SK-MEL-5 (cell line): ENCODE measurements around the gene THOC5. TPM values are rescaled to one million over a fixed set of nuclear protein-coding genes. Genes with fewer than 3 reads are reported as not detected.
"Not testable (repeated sequence)": the region's sequence is repeated elsewhere in the genome, so short reads cannot be mapped to it uniquely, and the experiment has no call there.

ENCODE experiments used
- DNase-seq: peaks from one replicate; pipeline ENCODE4 v3.0.0-alpha.2; 2016; ENCODE audit warnings: low read depth, low spot score
- in situ Hi-C: cut with HindIII; loops from 2 replicates; pipeline ENCODE4 v1.10.0; 2016; ENCODE audit warnings: low sequenced_read_pairs, high pct_unique_total_duplicates, low pct_unique_long_range_greater_than_20kb
- polyA plus RNA-seq, 2 experiments: library from polyadenylated mRNA; depleted of rRNA; stranded (reverse); fragments of >200 nt; gene quantifications; 2 replicates each; pipeline ENCODE4 v1.2.3, GENCODE V29; 2015
- total RNA-seq: library from RNA; depleted of rRNA; stranded (reverse); fragments of >200 nt; shearing (Covaris generic); gene quantifications from 2 replicates; pipeline ENCODE4 v1.2.3, GENCODE V29; 2014; rRNA removed

Gene THOC5
- total RNA-seq = 107 and 115 TPM in 2 replicates
- polyA plus RNA-seq (2015; cell fraction: cytosol; rRNA removed) = 76.6 and 115 TPM in 2 replicates
- 228 and 244 TPM in 2 replicates for polyA plus RNA-seq (2015; cell fraction: nucleus; rRNA removed)

GRCh38 chr22:29553351-29554224 is at the start of gene THOC5:
Gene THOC5 (minus strand): TSS chr22:29553757. CDS start chr22:29549147, 4,610 bp downstream.
- in situ Hi-C loops = no loop called here
- DNase-seq = peak; percentile 99

DNA sequence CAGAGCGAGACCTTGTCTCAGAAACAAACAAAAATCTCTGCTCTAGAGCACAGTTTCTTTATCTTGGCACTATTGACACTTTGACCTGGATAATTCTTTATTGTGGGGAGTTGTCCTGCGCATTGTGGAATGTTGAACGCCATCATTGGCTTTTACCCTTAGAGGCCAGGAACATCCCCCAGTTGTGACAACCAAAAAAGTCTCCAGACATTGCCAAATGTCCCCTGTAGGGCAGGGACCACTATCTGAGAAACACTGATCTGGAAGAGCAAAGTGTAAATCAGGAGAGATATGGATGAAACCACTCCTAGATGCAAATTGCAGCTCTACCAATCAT is 45.1 kb upstream of the THOC5 start:
- DNase-seq = no peak
- in situ Hi-C loops = no loop called here

GRCh38 chr22:29597871-29598683 is 44.5 kb upstream of the THOC5 start:
- DNase-seq, in situ Hi-C loops: not testable (repeated sequence)

GRCh38 chr22:29596408-29596807 is 42.9 kb upstream of the THOC5 start:
- in situ Hi-C loops = no loop called here
- no peak for DNase-seq

DNA sequence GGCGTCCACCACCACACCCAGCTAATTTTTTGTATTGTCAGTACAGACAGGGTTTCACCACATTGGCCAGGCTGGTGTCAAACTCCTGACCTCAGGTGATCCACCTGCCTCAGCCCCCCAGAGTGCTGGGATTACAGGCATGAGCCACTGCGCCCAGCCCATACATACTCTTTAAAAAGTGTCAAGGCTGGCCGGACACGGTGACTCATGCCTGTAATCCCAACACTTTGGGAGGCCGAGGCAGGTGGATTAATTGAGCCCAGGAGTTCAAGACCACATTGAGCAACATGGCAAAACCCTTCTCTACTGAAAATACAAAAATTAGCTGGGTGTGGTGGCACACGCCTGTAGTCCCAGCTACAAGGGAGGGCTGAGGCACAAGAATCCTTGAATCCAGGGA is 40.9 kb upstream of the THOC5 start:
- in situ Hi-C loops, DNase-seq: not testable (repeated sequence)

DNA sequence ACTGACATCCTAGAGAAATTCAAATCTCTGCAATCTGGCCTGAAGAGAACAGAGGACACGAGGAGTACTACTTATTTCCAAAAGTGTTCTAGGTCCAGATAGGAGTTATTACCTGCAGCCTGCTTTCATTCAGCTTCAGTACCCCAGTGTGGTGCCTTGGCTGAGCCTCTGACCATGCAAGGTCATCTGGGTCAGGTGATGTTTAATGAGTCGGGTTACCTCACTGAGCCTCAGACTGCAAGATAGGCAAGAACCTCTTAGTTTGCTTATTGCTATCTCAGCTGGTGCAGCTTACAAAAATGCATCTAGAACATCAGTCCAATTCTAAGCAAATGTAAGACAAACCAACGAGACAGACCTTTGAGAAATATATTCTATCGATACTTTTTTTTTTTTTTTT is 40.4 kb upstream of the THOC5 start:
- in situ Hi-C loops = no loop called here
- DNase-seq = no peak

- in situ Hi-C loops = no loop called here
- DNase-seq = peak; percentile 62
Measured at GRCh38 chr22:29587938-29588699, 34.6 kb upstream of the THOC5 start.

- DNase-seq = not testable (repeated sequence)
Measured at GRCh38 chr22:29586193-29586705, 32.7 kb upstream of the THOC5 start.

DNA sequence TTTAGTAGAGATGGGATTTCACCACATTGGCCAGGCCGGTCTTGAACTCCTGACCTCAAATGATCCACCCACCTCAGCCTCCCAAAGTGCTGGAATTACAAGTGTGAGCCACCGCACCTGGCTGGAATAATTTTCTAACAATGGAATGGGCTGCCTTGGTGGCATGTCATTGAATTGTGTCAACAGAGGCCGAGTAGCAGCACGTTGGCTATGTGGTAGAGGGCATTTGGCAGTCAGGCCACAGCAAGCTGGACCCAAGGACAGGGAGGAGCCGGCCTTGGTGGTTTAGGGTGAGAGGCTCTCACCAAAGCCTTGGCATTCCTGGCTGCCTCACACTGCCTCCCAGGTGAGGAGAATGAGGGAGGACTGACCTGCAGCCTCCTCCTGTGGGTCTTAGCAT is 31.4 kb upstream of the THOC5 start:
- DNase-seq = no peak
- in situ Hi-C loops = no loop called here

More at GRCh38 chr22:29586193-29586705, 32.7 kb upstream of the THOC5 start:
- in situ Hi-C loops = not testable (repeated sequence)

- DNase-seq = no peak
- in situ Hi-C loops = no loop called here
Measured at GRCh38 chr22:29581799-29582198, 28.2 kb upstream of the THOC5 start.

DNA sequence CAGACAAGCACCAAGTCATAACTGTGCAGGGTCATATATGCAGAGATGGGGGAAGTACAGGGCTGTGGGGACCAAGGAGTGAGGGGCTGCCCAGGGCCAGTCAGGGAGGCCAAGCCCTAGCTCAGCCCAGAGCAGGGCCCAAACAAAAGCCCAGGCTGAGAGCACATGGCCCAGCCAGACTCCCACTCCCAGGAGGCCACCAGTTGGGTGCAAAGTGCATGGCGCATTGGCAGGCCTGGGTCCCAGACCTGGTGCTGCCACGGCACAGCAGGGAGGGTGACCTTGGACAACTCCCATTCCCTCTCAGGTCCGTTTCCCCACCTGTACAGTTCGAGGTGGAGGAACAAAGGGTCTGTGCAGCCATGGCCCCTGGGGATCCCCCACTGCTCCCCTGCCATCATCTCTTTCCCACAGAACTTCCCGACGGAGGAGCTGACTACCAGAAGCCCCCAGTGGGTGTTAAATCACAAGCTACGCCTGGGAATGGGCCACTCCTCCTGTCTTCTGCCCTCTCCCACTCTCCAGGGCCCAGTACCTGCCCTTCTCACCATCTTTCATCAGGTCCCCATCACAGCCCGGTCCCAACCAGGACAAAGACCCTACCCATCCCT is 26.7 kb upstream of the THOC5 start:
- DNase-seq = no peak
- in situ Hi-C loops = no loop called here

DNA sequence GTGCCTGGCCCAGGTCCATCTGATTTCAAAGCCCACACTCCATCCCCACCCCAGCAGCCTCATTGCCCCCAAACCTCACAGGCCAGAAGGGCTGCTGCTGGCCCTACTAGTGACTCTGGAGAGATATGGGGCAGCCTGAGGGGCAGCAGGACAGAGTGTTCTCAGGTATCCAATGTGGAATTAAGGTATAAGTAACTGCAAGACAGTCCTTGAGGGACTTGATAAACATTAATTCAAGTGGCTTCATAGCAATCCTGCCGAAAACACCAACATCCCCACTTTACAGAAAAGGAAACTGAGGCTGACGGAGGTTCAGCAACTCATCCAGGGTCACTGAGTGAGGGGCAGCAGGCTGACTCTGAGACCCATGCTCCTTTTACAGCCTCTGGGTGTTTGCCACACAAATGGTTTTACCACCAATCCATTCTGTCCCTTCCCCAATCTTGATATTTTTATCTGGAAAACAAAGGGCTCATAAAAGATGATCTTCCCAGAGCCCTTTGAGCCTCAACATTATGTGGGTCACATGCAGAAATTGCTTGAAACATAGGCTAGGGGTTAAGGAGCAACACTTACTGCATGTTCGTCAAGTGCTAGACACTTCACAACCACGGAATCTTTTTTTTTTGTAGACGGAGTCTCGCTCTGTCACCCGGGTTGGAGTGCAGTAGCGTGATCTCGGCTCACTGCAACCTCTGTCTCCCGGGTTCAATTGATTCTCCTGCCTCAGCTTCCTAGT is 25.1 kb upstream of the THOC5 start:
- DNase-seq = no peak
- in situ Hi-C loops = no loop called here

DNA sequence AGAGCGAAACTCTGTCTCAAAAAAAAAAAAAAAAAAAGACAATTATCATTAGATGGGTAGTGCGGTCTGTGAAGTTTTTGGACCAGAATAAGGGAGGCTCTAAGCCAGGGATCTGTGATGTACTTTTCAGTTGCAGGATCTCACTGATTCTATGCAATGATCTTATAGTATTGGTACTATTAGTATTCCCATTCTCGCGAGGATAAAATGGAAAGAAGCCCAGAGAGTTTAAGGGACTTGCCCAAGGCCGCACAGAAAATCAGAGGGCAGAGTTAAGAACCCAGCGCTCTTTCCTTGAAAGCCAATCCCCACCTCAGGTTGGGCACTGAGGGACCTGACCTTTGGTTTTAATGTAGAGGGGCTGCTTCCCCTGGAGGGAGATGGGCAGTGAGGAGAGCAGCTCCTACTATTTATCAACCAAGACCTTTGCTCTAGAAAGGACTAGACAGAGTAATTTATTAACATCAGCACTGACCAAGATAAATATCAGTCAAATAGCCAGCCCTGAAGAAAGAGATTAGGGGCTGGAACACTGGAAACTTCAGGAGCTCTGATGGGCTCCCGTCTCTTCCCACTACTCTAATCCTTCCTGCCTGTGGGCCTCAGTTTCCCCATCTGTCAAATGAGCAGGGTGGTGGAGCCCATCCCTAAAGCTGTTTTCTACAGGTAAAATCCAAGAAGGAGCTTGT is 21.3 kb upstream of the THOC5 start:
- in situ Hi-C loops = no loop called here
- no peak for DNase-seq

DNA sequence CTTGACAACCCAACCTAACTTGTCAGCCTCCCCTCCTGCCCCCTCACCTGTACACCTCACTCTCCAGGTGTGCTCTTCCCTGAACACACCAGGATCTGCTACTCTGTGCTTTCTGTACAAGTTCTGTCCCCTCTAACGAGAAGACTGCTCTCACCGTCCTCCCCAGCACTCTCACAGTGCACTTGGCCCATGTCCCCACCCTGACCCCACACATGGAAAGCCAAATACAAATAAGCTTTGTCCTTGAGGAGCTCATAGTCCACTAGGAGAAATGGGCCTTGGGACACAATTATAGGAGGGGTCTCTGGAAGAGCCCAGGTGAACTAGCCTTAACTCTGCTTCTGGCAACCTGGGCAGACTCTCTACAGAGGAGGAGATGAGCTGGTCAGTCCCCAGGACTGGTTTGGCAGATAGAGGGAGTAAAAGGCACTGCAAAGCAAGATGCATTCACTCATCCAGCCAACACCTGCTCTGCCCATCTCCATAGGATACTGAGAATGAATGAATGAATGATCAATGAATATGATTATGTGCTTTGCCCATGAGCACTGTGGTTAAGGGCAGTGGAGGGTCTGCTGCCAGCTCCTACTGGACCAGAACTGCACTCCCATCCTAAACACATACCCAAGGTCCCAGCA is 17.5 kb upstream of the THOC5 start:
- DNase-seq = no peak
- in situ Hi-C loops = no loop called here

- in situ Hi-C loops = no loop called here
Measured at GRCh38 chr22:29570456-29570855, 16.9 kb upstream of the THOC5 start.

More at GRCh38 chr22:29570456-29570855, 16.9 kb upstream of the THOC5 start:
- no peak for DNase-seq
